Endothelial cell of umbilical vein (primary cell): ENCODE data around the gene NEXN. TPM values are rescaled to one million over a fixed set of nuclear protein-coding genes. Genes with fewer than 3 reads are reported as not detected.

Experiments
- BruUV-seq: library from RNA; stranded (reverse); fragments of 400-500 nt; replicated peaks from 2 replicates; lab custom pipeline; 2021; lab: Mats Ljungman, UMichigan
- CTCF ChIA-PET: fragments of 300-600, 350-600 bp; sonication (Branson Sonifier 250); formaldehyde crosslinking; loops from one replicate; lab custom pipeline; 2021; ENCODE audit warnings: antibody characterized with exemption, inconsistent platforms; lab: Charles Lee
- POLR2A ChIA-PET: fragments of 300-600, 350-600 bp; sonication (Branson Sonifier 250); formaldehyde crosslinking; loops from one replicate; lab custom pipeline; 2021; ENCODE audit warnings: antibody characterized with exemption, inconsistent platforms; lab: Charles Lee
- DNase-seq: peaks from one replicate; pipeline ENCODE4 v3.0.0-alpha.2; 2011; ENCODE audit warnings: low read depth, low spot score
- FAIRE-seq: peaks from 2 replicates; lab custom pipeline; 2011; peaks lifted over from hg19 to GRCh38; lab: Jason Lieb, UNC
- H2AFZ ChIP-seq: 2 replicates; pipeline ENCODE4 v1.6.0; 2012; ENCODE audit warnings: low read depth, low read length, control low read depth, inconsistent platforms
- H3K27ac ChIP-seq: 2 replicates; pipeline ENCODE4 v1.5.1; 2011; ENCODE audit warnings: low read depth, mild to moderate bottlenecking, control low read depth, low read length, moderate library complexity; ENCODE audit not compliant: insufficient read depth
- H3K27me3 ChIP-seq, 2 experiments: 2 replicates each; pipeline versions ENCODE4 v1.6.0 to v1.6.1; 2011; ENCODE audit warnings: low read length in 2 of 2, mixed read lengths in 1 of 2; ENCODE audit not compliant: control insufficient read depth in 2 of 2, insufficient read depth in 2 of 2
- H3K36me3 ChIP-seq, 2 experiments: 2 replicates in 1 of 2; 3 replicates in 1 of 2; pipeline ENCODE4 v1.5.1; 2011; ENCODE audit warnings: low read length in 2 of 2, mild to moderate bottlenecking in 1 of 2, moderate library complexity in 1 of 2; ENCODE audit not compliant: control insufficient read depth in 2 of 2, insufficient read depth in 2 of 2; ENCODE audit errors: extremely low read depth in 1 of 2
- H3K4me1 ChIP-seq: 3 replicates; pipeline ENCODE4 v1.5.1; 2011; ENCODE audit warnings: mild to moderate bottlenecking, low read length; ENCODE audit not compliant: control insufficient read depth, insufficient read depth; ENCODE audit errors: extremely low read depth
- H3K4me2 ChIP-seq: 2 replicates; pipeline ENCODE4 v1.6.1; 2011; ENCODE audit warnings: low read length, control low read depth, mixed read lengths; ENCODE audit not compliant: insufficient read depth
- H3K4me3 ChIP-seq, 3 experiments: fragments of 200-600 bp in 1 of 3; sonication (generic), shearing (Covaris generic) in 1 of 3; replicated peaks in 1 of 3; 2 replicates each; pipeline ENCODE4 v1.5.1; 2011 to 2016; ENCODE audit warnings: control low read depth in 3 of 3, low read length in 3 of 3, mild to moderate bottlenecking in 2 of 3, inconsistent platforms in 1 of 3, low read depth in 1 of 3, moderate library complexity in 1 of 3; ENCODE audit not compliant: insufficient read depth in 1 of 3
- H3K79me2 ChIP-seq: 2 replicates; pipeline ENCODE4 v1.6.0; 2012; ENCODE audit warnings: low read length, inconsistent platforms; ENCODE audit not compliant: control insufficient read depth, insufficient read depth
- H3K9ac ChIP-seq: replicated peaks from 2 replicates; pipeline ENCODE3; 2011; ENCODE audit warnings: low read length, control low read depth; ENCODE audit not compliant: insufficient read depth; ENCODE audit errors: extremely low read depth
- H3K9me1 ChIP-seq: replicated peaks from 3 replicates; pipeline ENCODE4 v1.6.0; 2011; ENCODE audit warnings: mild to moderate bottlenecking, low read length; ENCODE audit not compliant: control insufficient read depth, insufficient read depth; ENCODE audit errors: extremely low read depth
- H3K9me3 ChIP-seq: replicated peaks from 2 replicates; pipeline ENCODE4 v1.5.1; 2012; ENCODE audit warnings: low read length, inconsistent platforms; ENCODE audit not compliant: control insufficient read depth, insufficient read depth
- H4K20me1 ChIP-seq: replicated peaks from 2 replicates; pipeline ENCODE3; 2011; ENCODE audit warnings: mild to moderate bottlenecking, low read length; ENCODE audit not compliant: control insufficient read depth, insufficient read depth; ENCODE audit errors: extremely low read depth
- EZH2 ChIP-seq: IDR thresholded peaks from 2 replicates; pipeline ENCODE4 v1.6.1; 2012; ENCODE audit warnings: borderline replicate concordance, low read depth, mild to moderate bottlenecking, moderate library complexity, low read length, inconsistent platforms; ENCODE audit not compliant: severe bottlenecking
- FOS ChIP-seq: IDR thresholded peaks from 2 replicates; pipeline ENCODE4 v1.6.1; 2011; ENCODE audit warnings: mild to moderate bottlenecking, low read length, moderate library complexity, borderline replicate concordance; ENCODE audit not compliant: insufficient read depth
- GATA2 ChIP-seq: IDR thresholded peaks from 2 replicates; pipeline ENCODE4 v1.7.0; 2011; ENCODE audit warnings: low read depth, mild to moderate bottlenecking, moderate library complexity, mixed read lengths, low read length; ENCODE audit not compliant: insufficient read length, insufficient read depth
- JUN ChIP-seq: IDR thresholded peaks from 2 replicates; pipeline ENCODE4 v1.6.1; 2011; ENCODE audit warnings: borderline replicate concordance, low read depth; ENCODE audit not compliant: insufficient read length, insufficient read depth
- MYC ChIP-seq: IDR thresholded peaks from one replicate; pipeline ENCODE4 v1.6.1; 2011; ENCODE audit warnings: mild to moderate bottlenecking, low read depth, low read length
- POLR2A ChIP-seq: IDR thresholded peaks from 2 replicates; pipeline ENCODE4 v1.6.1; 2012; ENCODE audit warnings: low read depth, mild to moderate bottlenecking, control low read depth, low read length
- POLR2AphosphoS5 ChIP-seq: IDR thresholded peaks from 2 replicates; pipeline ENCODE4 v1.6.1; 2012; ENCODE audit warnings: low read depth, mild to moderate bottlenecking, control low read depth, low read length, moderate library complexity; ENCODE audit not compliant: insufficient read depth
- dilution Hi-C: fragments of 300-500 bp; cut with MboI; formaldehyde crosslinking; loops from one replicate; pipeline ENCODE4 v1.15.0; 2019; ENCODE audit warnings: low sequenced_read_pairs; ENCODE audit not compliant: extremely low pct_ligation_motif_present
- intact Hi-C: fragments of 100-400 bp; cut with micrococcal nuclease; formaldehyde crosslinking; loops from one replicate; pipeline ENCODE4 v1.10.0; 2022
- polyA plus RNA-seq, 4 experiments: library from polyadenylated mRNA; depleted of rRNA in 3 of 4; stranded (reverse) in 3 of 4; unstranded in 1 of 4; fragments of >200 nt; gene quantifications; 2 replicates each; pipeline versions ENCODE4 v1.2.1 to v1.2.3, GENCODE V29; 2011 to 2012; ENCODE audit warnings: missing spikeins in 1 of 4
- total RNA-seq: library from RNA; stranded (reverse); gene quantifications from 2 replicates; pipeline ENCODE4 v1.2.3, GENCODE V29; 2021
- TF ChIP-seq, protein P1 (sequence below): IDR thresholded peaks from 2 replicates; pipeline ENCODE4 v1.6.1; 2011; ENCODE audit not compliant: insufficient read depth, insufficient read length
- TF ChIP-seq, protein P2 (sequence below), 2 donors: IDR thresholded peaks; 1 replicate in 1 of 2; 2 replicates in 1 of 2; pipeline ENCODE4 v1.5.1; 2011; ENCODE audit warnings: low read length in 2 of 2, mild to moderate bottlenecking in 2 of 2, moderate library complexity in 2 of 2, control low read depth in 1 of 2, inconsistent platforms in 1 of 2, low read depth in 1 of 2; ENCODE audit not compliant: insufficient read depth in 1 of 2; ENCODE audit errors: extremely low read depth in 1 of 2

NEXN gene
- total and polyA plus RNA-seq, 2 donors (not counting 3 experiments of a cell fraction or from before 2014, with no cell fraction given): 1.0 to 11.7 TPM

DNA sequence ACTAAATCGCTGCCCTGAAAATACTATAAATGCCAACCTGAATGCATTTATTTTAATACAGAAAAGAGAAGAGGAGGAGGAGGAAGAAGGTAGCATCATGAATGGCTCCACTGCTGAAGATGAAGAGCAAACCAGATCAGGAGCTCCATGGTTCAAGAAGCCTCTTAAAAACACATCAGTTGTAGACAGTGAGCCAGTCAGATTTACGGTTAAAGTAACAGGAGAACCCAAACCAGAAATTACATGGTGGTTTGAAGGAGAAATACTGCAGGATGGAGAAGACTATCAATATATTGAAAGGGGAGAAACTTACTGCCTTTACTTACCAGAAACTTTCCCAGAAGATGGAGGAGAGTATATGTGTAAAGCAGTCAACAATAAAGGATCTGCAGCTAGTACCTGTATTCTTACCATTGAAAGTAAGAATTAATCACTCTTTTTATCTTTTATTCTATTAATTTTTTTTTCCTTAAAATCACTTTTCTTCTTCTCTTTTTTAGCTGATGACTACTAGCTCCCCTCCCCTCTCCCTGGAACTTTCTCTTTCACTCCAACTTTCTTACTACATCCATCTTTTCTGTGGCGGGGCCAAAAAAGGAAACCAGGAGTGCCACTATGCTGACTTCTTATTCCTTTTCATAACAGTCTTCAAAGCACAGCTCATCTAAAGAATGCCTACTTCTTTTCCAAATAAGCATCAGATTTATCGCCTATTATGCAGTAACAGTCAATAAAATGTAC, 54.1 kb downstream of the NEXN start:
- FAIRE-seq: no peak
- peaks cover 7% of the 10 kb centered on the region for H3K4me1 ChIP-seq
- intact Hi-C loops (no loop called here), dilution Hi-C loops (no loop called here)
- H3K4me2 ChIP-seq: no peak overlapping the region
- H3K4me3 ChIP-seq: no peak overlapping the region
- H3K9ac ChIP-seq: no peak overlapping the region
- peaks cover 5 to 38% of the 10 kb centered on the region in 2 experiments for H3K36me3 ChIP-seq
- ChIA-PET POLR2A (no interaction called here), CTCF (interaction anchor here (1.0 to 1.6 kb wide), 4 partner anchors 27 to 172 kb away, joined by 3 read pairs; no protein-coding TSS in a partner anchor)
- H3K27ac ChIP-seq: no peak overlapping the region
- no peaks in the 10 kb centered on the region for H3K9me3 ChIP-seq
- BruUV-seq: TSS peak; percentile 65
- DNase-seq: no peak
- no peaks in the 10 kb centered on the region for H3K9me1 ChIP-seq
- TF ChIP-seq EZH2 (no peak), MYC (no peak)
- H2AFZ ChIP-seq: no peak overlapping the region
- H4K20me1 ChIP-seq: peaks cover 3% of the 10 kb centered on the region
- peaks cover 7% of the 10 kb centered on the region for H3K79me2 ChIP-seq
- no peaks in the 10 kb centered on the region for H3K27me3 ChIP-seq

DNA sequence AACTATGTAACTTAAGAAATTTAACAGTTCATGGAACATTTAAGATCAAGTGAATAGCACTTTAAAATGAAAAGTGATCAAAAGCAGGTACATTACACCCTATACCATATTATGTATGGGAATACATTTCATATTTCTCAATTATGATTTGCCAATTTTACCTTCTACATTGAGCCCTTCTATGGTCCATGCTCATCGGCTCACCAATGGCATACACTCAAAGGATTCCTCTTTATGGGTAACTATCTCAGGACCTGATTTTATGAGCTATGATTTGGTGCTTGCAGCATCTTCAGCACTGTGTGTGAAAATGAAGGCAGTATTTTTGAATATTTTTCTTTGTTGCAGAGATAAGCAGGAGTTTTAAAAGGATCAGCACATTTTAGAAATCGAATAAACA, 56.9 kb downstream of the NEXN start:
- dilution Hi-C loops (no loop called here), intact Hi-C loops (no loop called here)
- Histone ChIP-seq H3K4me1 (peaks cover 17% of the 10 kb centered on the region), H3K9ac (no peak overlapping the region), H4K20me1 (peaks cover 7% of the 10 kb centered on the region), H3K27me3 (no peaks in the 10 kb centered on the region), H3K79me2 (peaks cover 24% of the 10 kb centered on the region), H3K9me3 (no peaks in the 10 kb centered on the region), H3K4me2 (no peak overlapping the region), H3K27ac (no peak overlapping the region), H2AFZ (no peak overlapping the region), H3K9me1 (no peaks in the 10 kb centered on the region), H3K36me3 (peaks cover 6 to 54% of the 10 kb centered on the region in 2 experiments), H3K4me3 (no peak overlapping the region)
- no peak for DNase-seq
- no peak for FAIRE-seq
- no peak for TF ChIP-seq GATA2
- TF ChIP-seq JUN: no peak
- no peak for TF ChIP-seq EZH2
- TF ChIP-seq FOS: no peak
- no peak for TF ChIP-seq POLR2AphosphoS5
- TF ChIP-seq, protein P1, sequence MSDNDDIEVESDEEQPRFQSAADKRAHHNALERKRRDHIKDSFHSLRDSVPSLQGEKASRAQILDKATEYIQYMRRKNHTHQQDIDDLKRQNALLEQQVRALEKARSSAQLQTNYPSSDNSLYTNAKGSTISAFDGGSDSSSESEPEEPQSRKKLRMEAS: no peak
- no peak for TF ChIP-seq POLR2A
- TF ChIP-seq, protein P2, sequence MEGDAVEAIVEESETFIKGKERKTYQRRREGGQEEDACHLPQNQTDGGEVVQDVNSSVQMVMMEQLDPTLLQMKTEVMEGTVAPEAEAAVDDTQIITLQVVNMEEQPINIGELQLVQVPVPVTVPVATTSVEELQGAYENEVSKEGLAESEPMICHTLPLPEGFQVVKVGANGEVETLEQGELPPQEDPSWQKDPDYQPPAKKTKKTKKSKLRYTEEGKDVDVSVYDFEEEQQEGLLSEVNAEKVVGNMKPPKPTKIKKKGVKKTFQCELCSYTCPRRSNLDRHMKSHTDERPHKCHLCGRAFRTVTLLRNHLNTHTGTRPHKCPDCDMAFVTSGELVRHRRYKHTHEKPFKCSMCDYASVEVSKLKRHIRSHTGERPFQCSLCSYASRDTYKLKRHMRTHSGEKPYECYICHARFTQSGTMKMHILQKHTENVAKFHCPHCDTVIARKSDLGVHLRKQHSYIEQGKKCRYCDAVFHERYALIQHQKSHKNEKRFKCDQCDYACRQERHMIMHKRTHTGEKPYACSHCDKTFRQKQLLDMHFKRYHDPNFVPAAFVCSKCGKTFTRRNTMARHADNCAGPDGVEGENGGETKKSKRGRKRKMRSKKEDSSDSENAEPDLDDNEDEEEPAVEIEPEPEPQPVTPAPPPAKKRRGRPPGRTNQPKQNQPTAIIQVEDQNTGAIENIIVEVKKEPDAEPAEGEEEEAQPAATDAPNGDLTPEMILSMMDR (IDR thresholded peaks at IDR 0.05; ENCODE audit: extremely low read depth in 1 of 2, insufficient read depth in 1 of 2, low read depth in 1 of 2, low read length in 2 of 2): no peak
- TF ChIP-seq MYC: no peak
- POLR2A ChIA-PET: no interaction called here
- BruUV-seq: no TSS peak
- CTCF ChIA-PET: interaction anchor here (1.4 kb wide), 1 partner anchor 9 kb away, joined by 3 read pairs; no protein-coding TSS in a partner anchor
